WTC11 (cell line): ENCODE data around the gene RIPOR2. TPM values are rescaled to one million over a fixed set of nuclear protein-coding genes. Genes with fewer than 3 reads are reported as not detected.

Source experiments
- ATAC-seq: fragments of 200-7000 bp; cut with Tn5 transposase; 2 replicates; pipeline ENCODE4 v1.10.0; 2021; ENCODE audit warnings: mild to moderate bottlenecking, moderate library complexity
- CTCF ChIA-PET: fragments of 300-600 bp; sonication (Branson Sonifier 250); formaldehyde crosslinking; loops from one replicate; lab custom pipeline; 2021; ENCODE audit warnings: antibody characterized with exemption; lab: Charles Lee
- POLR2A ChIA-PET: fragments of 350-600 bp; sonication (Branson Sonifier 250); formaldehyde crosslinking; loops from one replicate; lab custom pipeline; 2021; ENCODE audit warnings: antibody characterized with exemption; lab: Charles Lee
- DNase-seq: peaks from one replicate; pipeline ENCODE4 v3.0.0; 2021; ENCODE audit warnings: low spot score
- H3K27ac Mint-ChIP-seq: 2 replicates; pipeline ENCODE4 v1.8.0; 2021; ENCODE audit warnings: mixed read lengths
- H3K27me3 Mint-ChIP-seq: 2 replicates; pipeline ENCODE4 v1.8.0; 2021; ENCODE audit warnings: low read depth, mild to moderate bottlenecking, moderate library complexity, mixed read lengths
- H3K36me3 Mint-ChIP-seq: 2 replicates; pipeline ENCODE4 v1.8.0; 2021; ENCODE audit warnings: mixed read lengths
- H3K4me1 Mint-ChIP-seq: 2 replicates; pipeline ENCODE4 v1.8.0; 2022; ENCODE audit warnings: mixed read lengths
- H3K4me3 Mint-ChIP-seq: 2 replicates; pipeline ENCODE4 v1.8.0; 2021; ENCODE audit warnings: mild to moderate bottlenecking, moderate library complexity, mixed read lengths
- H3K9me3 Mint-ChIP-seq: 2 replicates; pipeline ENCODE4 v1.8.0; 2021; ENCODE audit warnings: mixed read lengths
- ESRRA ChIP-seq: sonication (generic); formaldehyde crosslinking; IDR thresholded peaks from 2 replicates; pipeline ENCODE4 v1.8.1; 2022; ENCODE audit warnings: mild to moderate bottlenecking, missing genetic modification reagents, borderline replicate concordance
- ETV6 ChIP-seq: sonication (generic); formaldehyde crosslinking; IDR thresholded peaks from 2 replicates; pipeline ENCODE4 v1.8.1; 2022; ENCODE audit warnings: mild to moderate bottlenecking, missing genetic modification reagents
- FOXJ3 ChIP-seq: sonication (generic); formaldehyde crosslinking; IDR thresholded peaks from 2 replicates; pipeline ENCODE4 v1.9.0; 2021; ENCODE audit warnings: missing genetic modification reagents, mild to moderate bottlenecking, borderline replicate concordance
- FOXK1 ChIP-seq: sonication (generic); formaldehyde crosslinking; IDR thresholded peaks from 2 replicates; pipeline ENCODE4 v1.8.0; 2022; ENCODE audit warnings: mild to moderate bottlenecking, moderate library complexity, missing genetic modification reagents
- IRF2 ChIP-seq: sonication (generic); formaldehyde crosslinking; IDR thresholded peaks from 2 replicates; pipeline ENCODE4 v1.8.0; 2022; ENCODE audit warnings: low read depth, missing genetic modification reagents, borderline replicate concordance
- JUN ChIP-seq: sonication (generic); formaldehyde crosslinking; IDR thresholded peaks from 2 replicates; pipeline ENCODE4 v1.8.0; 2023; ENCODE audit warnings: mild to moderate bottlenecking, missing genetic modification reagents
- KAT7 ChIP-seq: sonication (generic); formaldehyde crosslinking; IDR thresholded peaks from 2 replicates; pipeline ENCODE4 v1.8.1; 2023; ENCODE audit warnings: missing genetic modification reagents, mild to moderate bottlenecking, borderline replicate concordance
- MXD4 ChIP-seq: fragments of 250-450 bp; sonication (Bioruptor Pico); IDR thresholded peaks from 2 replicates; pipeline ENCODE4 v1.8.0; 2021; ENCODE audit warnings: mild to moderate bottlenecking, moderate library complexity, borderline replicate concordance
- MYBL2 ChIP-seq: sonication (generic); formaldehyde crosslinking; IDR thresholded peaks from 2 replicates; pipeline ENCODE4 v1.8.1; 2023; ENCODE audit warnings: mild to moderate bottlenecking, moderate library complexity, missing genetic modification reagents
- NFATC4 ChIP-seq: fragments of 250-450 bp; sonication (Bioruptor Pico); IDR thresholded peaks from 2 replicates; pipeline ENCODE4 v1.9.0; 2021; ENCODE audit warnings: mild to moderate bottlenecking
- NFE2L1 ChIP-seq: sonication (generic); formaldehyde crosslinking; IDR thresholded peaks from 2 replicates; pipeline ENCODE4 v1.8.1; 2023; ENCODE audit warnings: missing genetic modification reagents
- NR1H2 ChIP-seq: sonication (generic); formaldehyde crosslinking; IDR thresholded peaks from 2 replicates; pipeline ENCODE4 v1.9.0; 2021; ENCODE audit warnings: mild to moderate bottlenecking, moderate library complexity, missing genetic modification reagents
- PRRX2 ChIP-seq: fragments of 250-450 bp; sonication (Bioruptor Pico); IDR thresholded peaks from 2 replicates; pipeline ENCODE4 v1.8.0; 2021; ENCODE audit warnings: mild to moderate bottlenecking
- SMAD4 ChIP-seq: sonication (generic); formaldehyde crosslinking; IDR thresholded peaks from 2 replicates; pipeline ENCODE4 v1.8.0; 2022; ENCODE audit warnings: mild to moderate bottlenecking, missing genetic modification reagents
- TCF7 ChIP-seq: sonication (generic); formaldehyde crosslinking; IDR thresholded peaks from 2 replicates; pipeline ENCODE4 v1.8.0; 2022; ENCODE audit warnings: mild to moderate bottlenecking, low read depth, missing genetic modification reagents, moderate library complexity
- TEAD1 ChIP-seq: sonication (generic); formaldehyde crosslinking; IDR thresholded peaks from 2 replicates; pipeline ENCODE4 v1.8.0; 2022; ENCODE audit warnings: mild to moderate bottlenecking, missing genetic modification reagents
- TP53 ChIP-seq: sonication (generic); formaldehyde crosslinking; IDR thresholded peaks from 2 replicates; pipeline ENCODE4 v1.8.1; 2023; ENCODE audit warnings: mild to moderate bottlenecking, missing genetic modification reagents
- ZBTB21 ChIP-seq: sonication (generic); formaldehyde crosslinking; IDR thresholded peaks from 2 replicates; pipeline ENCODE4 v1.8.1; 2023; ENCODE audit warnings: mild to moderate bottlenecking, missing genetic modification reagents, borderline replicate concordance
- ZNF671 ChIP-seq: fragments of 250-450 bp; sonication (Bioruptor Pico); IDR thresholded peaks from 2 replicates; pipeline ENCODE4 v1.8.0; 2021; ENCODE audit warnings: mild to moderate bottlenecking
- total RNA-seq: library from RNA; stranded (reverse); gene quantifications from 3 replicates; pipeline ENCODE4 v1.2.3, GENCODE V29; 2021
- TF ChIP-seq, protein P1 (sequence below): sonication (generic); formaldehyde crosslinking; IDR thresholded peaks from 2 replicates; pipeline ENCODE4 v1.8.0; 2022; ENCODE audit warnings: mild to moderate bottlenecking, missing genetic modification reagents
- TF ChIP-seq, protein P2 (sequence below): sonication (generic); formaldehyde crosslinking; IDR thresholded peaks from 2 replicates; pipeline ENCODE4 v1.8.1; 2023; ENCODE audit warnings: mild to moderate bottlenecking, missing genetic modification reagents, borderline replicate concordance
- TF ChIP-seq, protein P3 (sequence below): sonication (generic); formaldehyde crosslinking; IDR thresholded peaks from 2 replicates; pipeline ENCODE4 v1.8.1; 2023; ENCODE audit warnings: mild to moderate bottlenecking, missing genetic modification reagents
- TF ChIP-seq, protein P4 (sequence below): sonication (generic); formaldehyde crosslinking; IDR thresholded peaks from 2 replicates; pipeline ENCODE4 v1.8.1; 2022; ENCODE audit warnings: low read depth, missing genetic modification reagents, borderline replicate concordance
- TF ChIP-seq, protein P5 (sequence below): sonication (generic); formaldehyde crosslinking; IDR thresholded peaks from 2 replicates; pipeline ENCODE4 v1.8.1; 2023; ENCODE audit warnings: mild to moderate bottlenecking, missing genetic modification reagents
- TF ChIP-seq, protein P6 (sequence below): sonication (generic); formaldehyde crosslinking; IDR thresholded peaks from 2 replicates; pipeline ENCODE4 v1.8.0; 2022; ENCODE audit warnings: mild to moderate bottlenecking, missing genetic modification reagents
- TF ChIP-seq, protein P7 (sequence below): sonication (generic); formaldehyde crosslinking; IDR thresholded peaks from 2 replicates; pipeline ENCODE4 v1.8.1; 2023; ENCODE audit warnings: mild to moderate bottlenecking, missing genetic modification reagents, moderate library complexity

The RIPOR2 gene
- total RNA-seq, 1 experiment from 2014 or later, result 13.5 TPM

DNA sequence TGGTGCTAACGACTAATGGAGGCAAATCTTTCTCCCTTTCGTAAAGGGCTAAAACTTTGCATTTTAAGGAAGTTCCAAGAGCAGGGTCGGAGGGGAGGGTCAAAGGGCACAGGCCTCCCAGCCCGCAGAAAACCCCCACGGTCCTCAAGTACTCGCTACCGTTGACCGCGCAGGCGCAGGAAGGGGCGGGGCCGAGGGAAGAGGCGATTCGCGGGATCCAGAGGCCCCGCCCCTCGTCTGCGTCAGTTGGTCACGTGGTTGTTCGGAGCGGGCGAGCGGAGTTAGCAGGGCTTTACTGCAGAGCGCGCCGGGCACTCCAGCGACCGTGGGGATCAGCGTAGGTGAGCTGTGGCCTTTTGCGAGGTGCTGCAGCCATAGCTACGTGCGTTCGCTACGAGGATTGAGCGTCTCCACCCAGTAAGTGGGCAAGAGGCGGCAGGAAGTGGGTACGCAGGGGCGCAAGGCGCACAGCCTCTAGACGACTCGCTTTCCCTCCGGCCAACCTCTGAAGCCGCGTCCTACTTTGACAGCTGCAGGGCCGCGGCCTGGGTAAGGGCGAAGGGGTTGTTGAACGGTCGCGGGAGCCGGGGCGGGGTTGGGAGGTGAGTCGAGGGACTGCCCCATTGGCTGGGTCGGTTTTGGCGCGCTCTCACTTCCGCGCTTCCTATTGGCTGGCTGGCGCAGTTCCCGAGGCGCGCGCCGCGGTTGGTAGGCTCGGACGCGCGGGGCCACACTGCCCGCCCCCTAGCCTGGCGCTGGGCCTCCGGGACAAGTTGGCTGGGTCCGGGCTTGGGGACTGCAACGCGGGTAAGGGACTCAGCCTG, 160.9 kb downstream of the RIPOR2 start, which contains the start of gene GMNN (continued):
- TF ChIP-seq TCF7 (peak; percentile 82; the same call in 1 of the 2 replicates), ETV6 (CRISPR knock-in tag) (peak; percentile 95), NFATC4 (CRISPR knock-in tag) (peak; percentile 57; the same call in 1 of the 2 replicates), NR1H2 (no peak), IRF2 (CRISPR knock-in tag) (no peak), SMAD4 (no peak), TEAD1 (CRISPR knock-in tag) (peak; percentile 89), NFE2L1 (CRISPR knock-in tag) (peak; percentile 90), ESRRA (CRISPR knock-in tag) (no peak), FOXK1 (peak; percentile 29), JUN (CRISPR knock-in tag) (peak; percentile 58; the same call in 1 of the 2 replicates), ZBTB21 (CRISPR knock-in tag) (no peak), TP53 (CRISPR knock-in tag) (no peak), MYBL2 (CRISPR knock-in tag) (peak; percentile 93; the same call in 1 of the 2 replicates)
- TF ChIP-seq, protein P1, sequence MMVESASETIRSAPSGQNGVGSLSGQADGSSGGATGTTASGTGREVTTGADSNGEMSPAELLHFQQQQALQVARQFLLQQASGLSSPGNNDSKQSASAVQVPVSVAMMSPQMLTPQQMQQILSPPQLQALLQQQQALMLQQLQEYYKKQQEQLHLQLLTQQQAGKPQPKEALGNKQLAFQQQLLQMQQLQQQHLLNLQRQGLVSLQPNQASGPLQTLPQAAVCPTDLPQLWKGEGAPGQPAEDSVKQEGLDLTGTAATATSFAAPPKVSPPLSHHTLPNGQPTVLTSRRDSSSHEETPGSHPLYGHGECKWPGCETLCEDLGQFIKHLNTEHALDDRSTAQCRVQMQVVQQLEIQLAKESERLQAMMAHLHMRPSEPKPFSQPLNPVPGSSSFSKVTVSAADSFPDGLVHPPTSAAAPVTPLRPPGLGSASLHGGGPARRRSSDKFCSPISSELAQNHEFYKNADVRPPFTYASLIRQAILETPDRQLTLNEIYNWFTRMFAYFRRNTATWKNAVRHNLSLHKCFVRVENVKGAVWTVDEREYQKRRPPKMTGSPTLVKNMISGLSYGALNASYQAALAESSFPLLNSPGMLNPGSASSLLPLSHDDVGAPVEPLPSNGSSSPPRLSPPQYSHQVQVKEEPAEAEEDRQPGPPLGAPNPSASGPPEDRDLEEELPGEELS (CRISPR knock-in tag), result peak; percentile 94
- TF ChIP-seq, protein P2, sequence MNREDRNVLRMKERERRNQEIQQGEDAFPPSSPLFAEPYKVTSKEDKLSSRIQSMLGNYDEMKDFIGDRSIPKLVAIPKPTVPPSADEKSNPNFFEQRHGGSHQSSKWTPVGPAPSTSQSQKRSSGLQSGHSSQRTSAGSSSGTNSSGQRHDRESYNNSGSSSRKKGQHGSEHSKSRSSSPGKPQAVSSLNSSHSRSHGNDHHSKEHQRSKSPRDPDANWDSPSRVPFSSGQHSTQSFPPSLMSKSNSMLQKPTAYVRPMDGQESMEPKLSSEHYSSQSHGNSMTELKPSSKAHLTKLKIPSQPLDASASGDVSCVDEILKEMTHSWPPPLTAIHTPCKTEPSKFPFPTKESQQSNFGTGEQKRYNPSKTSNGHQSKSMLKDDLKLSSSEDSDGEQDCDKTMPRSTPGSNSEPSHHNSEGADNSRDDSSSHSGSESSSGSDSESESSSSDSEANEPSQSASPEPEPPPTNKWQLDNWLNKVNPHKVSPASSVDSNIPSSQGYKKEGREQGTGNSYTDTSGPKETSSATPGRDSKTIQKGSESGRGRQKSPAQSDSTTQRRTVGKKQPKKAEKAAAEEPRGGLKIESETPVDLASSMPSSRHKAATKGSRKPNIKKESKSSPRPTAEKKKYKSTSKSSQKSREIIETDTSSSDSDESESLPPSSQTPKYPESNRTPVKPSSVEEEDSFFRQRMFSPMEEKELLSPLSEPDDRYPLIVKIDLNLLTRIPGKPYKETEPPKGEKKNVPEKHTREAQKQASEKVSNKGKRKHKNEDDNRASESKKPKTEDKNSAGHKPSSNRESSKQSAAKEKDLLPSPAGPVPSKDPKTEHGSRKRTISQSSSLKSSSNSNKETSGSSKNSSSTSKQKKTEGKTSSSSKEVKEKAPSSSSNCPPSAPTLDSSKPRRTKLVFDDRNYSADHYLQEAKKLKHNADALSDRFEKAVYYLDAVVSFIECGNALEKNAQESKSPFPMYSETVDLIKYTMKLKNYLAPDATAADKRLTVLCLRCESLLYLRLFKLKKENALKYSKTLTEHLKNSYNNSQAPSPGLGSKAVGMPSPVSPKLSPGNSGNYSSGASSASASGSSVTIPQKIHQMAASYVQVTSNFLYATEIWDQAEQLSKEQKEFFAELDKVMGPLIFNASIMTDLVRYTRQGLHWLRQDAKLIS, result no peak; the same call in 1 of the 2 replicates
- TF ChIP-seq, protein P3, sequence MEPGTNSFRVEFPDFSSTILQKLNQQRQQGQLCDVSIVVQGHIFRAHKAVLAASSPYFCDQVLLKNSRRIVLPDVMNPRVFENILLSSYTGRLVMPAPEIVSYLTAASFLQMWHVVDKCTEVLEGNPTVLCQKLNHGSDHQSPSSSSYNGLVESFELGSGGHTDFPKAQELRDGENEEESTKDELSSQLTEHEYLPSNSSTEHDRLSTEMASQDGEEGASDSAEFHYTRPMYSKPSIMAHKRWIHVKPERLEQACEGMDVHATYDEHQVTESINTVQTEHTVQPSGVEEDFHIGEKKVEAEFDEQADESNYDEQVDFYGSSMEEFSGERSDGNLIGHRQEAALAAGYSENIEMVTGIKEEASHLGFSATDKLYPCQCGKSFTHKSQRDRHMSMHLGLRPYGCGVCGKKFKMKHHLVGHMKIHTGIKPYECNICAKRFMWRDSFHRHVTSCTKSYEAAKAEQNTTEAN, result peak; percentile 90
- TF ChIP-seq, protein P4, sequence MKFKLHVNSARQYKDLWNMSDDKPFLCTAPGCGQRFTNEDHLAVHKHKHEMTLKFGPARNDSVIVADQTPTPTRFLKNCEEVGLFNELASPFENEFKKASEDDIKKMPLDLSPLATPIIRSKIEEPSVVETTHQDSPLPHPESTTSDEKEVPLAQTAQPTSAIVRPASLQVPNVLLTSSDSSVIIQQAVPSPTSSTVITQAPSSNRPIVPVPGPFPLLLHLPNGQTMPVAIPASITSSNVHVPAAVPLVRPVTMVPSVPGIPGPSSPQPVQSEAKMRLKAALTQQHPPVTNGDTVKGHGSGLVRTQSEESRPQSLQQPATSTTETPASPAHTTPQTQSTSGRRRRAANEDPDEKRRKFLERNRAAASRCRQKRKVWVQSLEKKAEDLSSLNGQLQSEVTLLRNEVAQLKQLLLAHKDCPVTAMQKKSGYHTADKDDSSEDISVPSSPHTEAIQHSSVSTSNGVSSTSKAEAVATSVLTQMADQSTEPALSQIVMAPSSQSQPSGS (CRISPR knock-in tag), result peak; percentile 59; the same call in 1 of the 2 replicates

DNA sequence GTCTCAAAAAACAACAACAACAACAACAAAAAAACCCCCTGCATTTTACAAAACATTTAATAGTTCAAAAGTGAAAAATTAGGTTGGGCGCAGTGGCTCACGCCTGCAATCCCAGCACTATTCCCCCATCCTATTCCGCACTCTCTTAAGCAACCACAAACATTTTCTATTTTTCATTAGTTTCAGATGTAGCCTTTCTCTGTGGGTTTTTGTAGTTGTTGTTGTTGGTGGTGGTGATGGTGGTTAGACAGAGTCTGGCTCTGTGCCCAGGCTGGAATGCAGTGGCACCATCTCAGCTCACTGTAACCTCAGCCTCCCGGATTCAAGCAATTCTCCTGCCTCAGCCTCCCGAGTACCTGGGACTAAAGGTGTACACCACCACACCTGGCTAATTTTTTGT, 167.4 kb downstream of the RIPOR2 start:
- ChIA-PET POLR2A (no interaction called here), CTCF (no interaction called here)
- no peaks in the 10 kb centered on the region for H3K36me3 Mint-ChIP-seq
- peaks cover 4% of the 10 kb centered on the region for H3K9me3 Mint-ChIP-seq
- ATAC-seq (no peak), DNase-seq (no peak)
- no peak overlapping the region for H3K27ac Mint-ChIP-seq
- no peaks in the 10 kb centered on the region for H3K4me1 Mint-ChIP-seq
- H3K4me3 Mint-ChIP-seq, result no peak overlapping the region
- no peaks in the 10 kb centered on the region; the same call in 1 of the 2 replicates for H3K27me3 Mint-ChIP-seq
- TF ChIP-seq FOXJ3 (CRISPR knock-in tag) (no peak), ZNF671 (CRISPR knock-in tag) (no peak), PRRX2 (CRISPR knock-in tag) (no peak), KAT7 (CRISPR knock-in tag) (no peak), MXD4 (no peak)
- TF ChIP-seq, protein P5, sequence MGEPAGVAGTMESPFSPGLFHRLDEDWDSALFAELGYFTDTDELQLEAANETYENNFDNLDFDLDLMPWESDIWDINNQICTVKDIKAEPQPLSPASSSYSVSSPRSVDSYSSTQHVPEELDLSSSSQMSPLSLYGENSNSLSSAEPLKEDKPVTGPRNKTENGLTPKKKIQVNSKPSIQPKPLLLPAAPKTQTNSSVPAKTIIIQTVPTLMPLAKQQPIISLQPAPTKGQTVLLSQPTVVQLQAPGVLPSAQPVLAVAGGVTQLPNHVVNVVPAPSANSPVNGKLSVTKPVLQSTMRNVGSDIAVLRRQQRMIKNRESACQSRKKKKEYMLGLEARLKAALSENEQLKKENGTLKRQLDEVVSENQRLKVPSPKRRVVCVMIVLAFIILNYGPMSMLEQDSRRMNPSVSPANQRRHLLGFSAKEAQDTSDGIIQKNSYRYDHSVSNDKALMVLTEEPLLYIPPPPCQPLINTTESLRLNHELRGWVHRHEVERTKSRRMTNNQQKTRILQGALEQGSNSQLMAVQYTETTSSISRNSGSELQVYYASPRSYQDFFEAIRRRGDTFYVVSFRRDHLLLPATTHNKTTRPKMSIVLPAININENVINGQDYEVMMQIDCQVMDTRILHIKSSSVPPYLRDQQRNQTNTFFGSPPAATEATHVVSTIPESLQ, result no peak
- TF ChIP-seq, protein P6, sequence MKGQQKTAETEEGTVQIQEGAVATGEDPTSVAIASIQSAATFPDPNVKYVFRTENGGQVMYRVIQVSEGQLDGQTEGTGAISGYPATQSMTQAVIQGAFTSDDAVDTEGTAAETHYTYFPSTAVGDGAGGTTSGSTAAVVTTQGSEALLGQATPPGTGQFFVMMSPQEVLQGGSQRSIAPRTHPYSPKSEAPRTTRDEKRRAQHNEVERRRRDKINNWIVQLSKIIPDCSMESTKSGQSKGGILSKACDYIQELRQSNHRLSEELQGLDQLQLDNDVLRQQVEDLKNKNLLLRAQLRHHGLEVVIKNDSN (CRISPR knock-in tag), result no peak
- TF ChIP-seq, protein P7, sequence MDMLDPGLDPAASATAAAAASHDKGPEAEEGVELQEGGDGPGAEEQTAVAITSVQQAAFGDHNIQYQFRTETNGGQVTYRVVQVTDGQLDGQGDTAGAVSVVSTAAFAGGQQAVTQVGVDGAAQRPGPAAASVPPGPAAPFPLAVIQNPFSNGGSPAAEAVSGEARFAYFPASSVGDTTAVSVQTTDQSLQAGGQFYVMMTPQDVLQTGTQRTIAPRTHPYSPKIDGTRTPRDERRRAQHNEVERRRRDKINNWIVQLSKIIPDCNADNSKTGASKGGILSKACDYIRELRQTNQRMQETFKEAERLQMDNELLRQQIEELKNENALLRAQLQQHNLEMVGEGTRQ (CRISPR knock-in tag), result no peak
